MM.1S (cell line): ENCODE data around the gene DLGAP1.

Experiments used
- DNase-seq: peaks from one replicate; pipeline ENCODE4 v3.0.0-alpha.2; 2015
- H2AFZ ChIP-seq: fragments of 300-600 bp; sonication (generic); 2 replicates; pipeline ENCODE4 v1.6.0; 2016; ENCODE audit warnings: antibody characterized with exemption, low read length
- H3F3A ChIP-seq: fragments of 300-600 bp; sonication (generic); 2 replicates; pipeline ENCODE4 v1.6.1; 2016; ENCODE audit warnings: mild to moderate bottlenecking, antibody characterized with exemption, low read length, moderate library complexity, mixed read lengths; ENCODE audit not compliant: insufficient read depth
- H3K27ac ChIP-seq: fragments of 300-600 bp; sonication (generic); 2 replicates; pipeline ENCODE4 v1.5.1; 2016; ENCODE audit warnings: mild to moderate bottlenecking, low read length
- H3K27me3 ChIP-seq: fragments of 300-600 bp; sonication (generic); replicated peaks from 2 replicates; pipeline ENCODE4 v1.6.0; 2016; ENCODE audit warnings: low read length; ENCODE audit not compliant: insufficient read depth
- H3K36me3 ChIP-seq: fragments of 300-600 bp; sonication (generic); replicated peaks from 2 replicates; pipeline ENCODE4 v1.6.1; 2016; ENCODE audit warnings: mild to moderate bottlenecking, low read length, mixed read lengths; ENCODE audit not compliant: insufficient read depth
- H3K4me1 ChIP-seq: fragments of 300-600 bp; sonication (generic); 2 replicates; pipeline ENCODE4 v1.6.1; 2016; ENCODE audit warnings: low read length, mixed read lengths
- H3K4me2 ChIP-seq: fragments of 300-600 bp; sonication (generic); 2 replicates; pipeline ENCODE4 v1.6.0; 2016; ENCODE audit warnings: low read depth, low read length
- H3K4me3 ChIP-seq: fragments of 300-600 bp; sonication (generic); 2 replicates; pipeline ENCODE4 v1.5.1; 2016; ENCODE audit warnings: low read length, mixed read lengths
- H3K79me2 ChIP-seq: fragments of 300-600 bp; sonication (generic); 2 replicates; pipeline ENCODE4 v1.6.1; 2016; ENCODE audit warnings: mixed run types, low read length, mixed read lengths
- H3K9ac ChIP-seq: fragments of 300-600 bp; sonication (generic); 2 replicates; pipeline ENCODE4 v1.6.1; 2016; ENCODE audit warnings: low read length, mixed read lengths
- H3K9me2 ChIP-seq: fragments of 300-600 bp; sonication (generic); replicated peaks from 2 replicates; pipeline ENCODE4 v1.6.1; 2016; ENCODE audit warnings: mild to moderate bottlenecking, low read length, mixed read lengths; ENCODE audit not compliant: insufficient read depth
- H3K9me3 ChIP-seq: fragments of 300-600 bp; sonication (generic); replicated peaks from 2 replicates; pipeline ENCODE4 v1.6.1; 2016; ENCODE audit warnings: mild to moderate bottlenecking, low read length, mixed read lengths; ENCODE audit not compliant: insufficient read depth
- H4K20me1 ChIP-seq: fragments of 300-600 bp; sonication (generic); 2 replicates; pipeline ENCODE4 v1.6.1; 2016; ENCODE audit warnings: mild to moderate bottlenecking, low read length, moderate library complexity, mixed read lengths; ENCODE audit not compliant: insufficient read depth
- CTCF ChIP-seq: fragments of 300-600 bp; sonication (generic); IDR thresholded peaks from 2 replicates; pipeline ENCODE4 v1.5.1; 2016; ENCODE audit warnings: antibody characterized with exemption, low read length, mixed read lengths
- EZH2 ChIP-seq: fragments of 300-600 bp; sonication (generic); optimal IDR thresholded peaks from 2 replicates; pipeline ENCODE3; 2017; ENCODE audit warnings: low read depth, mild to moderate bottlenecking, antibody characterized with exemption, low read length, mixed read lengths
- EZH2phosphoT487 ChIP-seq: fragments of 300-600 bp; sonication (generic); IDR thresholded peaks from 2 replicates; pipeline ENCODE4 v1.6.1; 2018; ENCODE audit warnings: antibody characterized with exemption, low read length

Gene DLGAP1

GRCh38 chr18:4309227-4309626 is 145.9 kb downstream of the DLGAP1 start:
- Histone ChIP-seq H3K36me3 (no peaks in the 10 kb centered on the region), H4K20me1 (no peaks in the 10 kb centered on the region), H3K79me2 (no peaks in the 10 kb centered on the region), H3K9me3 (no peaks in the 10 kb centered on the region), H3K27me3 (no peaks in the 10 kb centered on the region), H3K4me2 (no peak overlapping the region), H3K4me1 (no peaks in the 10 kb centered on the region), H3K9me2 (no peaks in the 10 kb centered on the region), H3K9ac (no peak overlapping the region), H3F3A (no peaks in the 10 kb centered on the region), H2AFZ (no peak overlapping the region), H3K27ac (no peak overlapping the region), H3K4me3 (no peak overlapping the region)
- no peak for DNase-seq
- TF ChIP-seq EZH2 (no peak), CTCF (no peak), EZH2phosphoT487 (no peak)

GRCh38 chr18:4308576-4308975 is 146.5 kb downstream of the DLGAP1 start:
- Histone ChIP-seq H3K27me3 (no peaks in the 10 kb centered on the region), H2AFZ (no peak overlapping the region), H3K36me3 (no peaks in the 10 kb centered on the region), H4K20me1 (no peaks in the 10 kb centered on the region), H3K9me3 (no peaks in the 10 kb centered on the region), H3K4me1 (no peaks in the 10 kb centered on the region), H3K79me2 (no peaks in the 10 kb centered on the region), H3K9ac (no peak overlapping the region), H3K4me3 (no peak overlapping the region), H3K9me2 (no peaks in the 10 kb centered on the region), H3K4me2 (no peak overlapping the region), H3K27ac (no peak overlapping the region), H3F3A (no peaks in the 10 kb centered on the region)
- TF ChIP-seq EZH2phosphoT487 (no peak), EZH2 (no peak), CTCF (no peak)
- no peak for DNase-seq

GRCh38 chr18:4299395-4299794 is 155.7 kb downstream of the DLGAP1 start:
- no peak for TF ChIP-seq CTCF
- no peak for TF ChIP-seq EZH2
- no peak for TF ChIP-seq EZH2phosphoT487
- Histone ChIP-seq H3K4me1 (no peaks in the 10 kb centered on the region), H3K9me3 (no peaks in the 10 kb centered on the region), H3K4me3 (no peak overlapping the region), H3K9me2 (no peaks in the 10 kb centered on the region), H3K36me3 (no peaks in the 10 kb centered on the region), H3K79me2 (no peaks in the 10 kb centered on the region), H4K20me1 (no peaks in the 10 kb centered on the region), H3F3A (no peaks in the 10 kb centered on the region), H2AFZ (no peak overlapping the region), H3K9ac (no peak overlapping the region), H3K27me3 (no peaks in the 10 kb centered on the region), H3K4me2 (no peak overlapping the region), H3K27ac (no peak overlapping the region)
- DNase-seq, result no peak

GRCh38 chr18:4293337-4293736 is 161.8 kb downstream of the DLGAP1 start:
- no peaks in the 10 kb centered on the region for H3K36me3 ChIP-seq
- H3K9ac ChIP-seq, result no peak overlapping the region
- H3K27ac ChIP-seq, result no peak overlapping the region
- H3K4me3 ChIP-seq, result no peak overlapping the region
- H3K4me1 ChIP-seq, result no peaks in the 10 kb centered on the region
- H4K20me1 ChIP-seq, result no peaks in the 10 kb centered on the region
- no peak for DNase-seq
- no peaks in the 10 kb centered on the region for H3K79me2 ChIP-seq
- no peak overlapping the region for H2AFZ ChIP-seq
- TF ChIP-seq EZH2 (no peak), EZH2phosphoT487 (no peak), CTCF (no peak)
- H3K4me2 ChIP-seq, result no peak overlapping the region
- H3K27me3 ChIP-seq, result no peaks in the 10 kb centered on the region
- H3K9me3 ChIP-seq, result no peaks in the 10 kb centered on the region
- no peaks in the 10 kb centered on the region for H3K9me2 ChIP-seq
- no peaks in the 10 kb centered on the region for H3F3A ChIP-seq
